Adipose tissue (tissue), 3 donors: ENCODE data around the gene UBR3. TPM values are rescaled to one million over a fixed set of nuclear protein-coding genes. Genes with fewer than 3 reads are reported as not detected.
"Not testable (repeated sequence)": the region's sequence is repeated elsewhere in the genome, so short reads cannot be mapped to it uniquely, and the experiment has no call there.

Source experiments
- H3K27ac ChIP-seq: one replicate; pipeline ENCODE4 v1.5.1; 2013; ENCODE audit warnings: low read depth, low read length
- WGBS, 3 donors: extraction: QIAGEN DNeasy Blood & Tissue Kit; methylation state at CpG; one replicate each; pipeline ENCODE4 v1.1.7; 2013; 5-methylcytosine and 5-hydroxymethylcytosine counted together
- polyA plus RNA-seq, 3 donors: library from polyadenylated mRNA; stranded (reverse); fragments of 200-250 nt; gene quantifications; one replicate each; pipeline ENCODE4 v1.2.3, GENCODE V29; 2013
- donor health status: healthy with polysubstance abuse.
- donor health status: Bipolar disorder and iron deficiency.
- donor health status: healthy.

Gene UBR3
- polyA plus RNA-seq, 3 donors: 7.4 to 14.2 (median 13.4) TPM

DNA sequence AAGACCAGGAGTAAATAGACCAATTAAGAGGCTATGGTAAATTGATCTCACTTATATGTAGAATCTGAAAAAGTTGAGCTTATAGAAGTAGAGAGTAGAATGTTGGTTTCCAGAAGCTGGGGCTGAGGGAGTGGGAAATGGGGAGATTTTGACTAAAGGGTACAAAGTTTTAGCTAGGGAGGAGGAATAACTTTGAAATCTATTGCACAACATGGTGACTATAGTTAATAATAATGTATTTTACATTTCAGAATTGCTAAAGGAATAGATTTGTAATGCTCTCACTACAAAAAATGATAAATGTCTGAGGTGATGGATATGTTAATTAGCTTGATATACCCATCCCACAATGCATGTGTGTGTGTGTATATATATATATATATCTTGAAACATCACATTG is 82.1 kb downstream of the UBR3 start:
- no peak overlapping the region for H3K27ac ChIP-seq

DNA sequence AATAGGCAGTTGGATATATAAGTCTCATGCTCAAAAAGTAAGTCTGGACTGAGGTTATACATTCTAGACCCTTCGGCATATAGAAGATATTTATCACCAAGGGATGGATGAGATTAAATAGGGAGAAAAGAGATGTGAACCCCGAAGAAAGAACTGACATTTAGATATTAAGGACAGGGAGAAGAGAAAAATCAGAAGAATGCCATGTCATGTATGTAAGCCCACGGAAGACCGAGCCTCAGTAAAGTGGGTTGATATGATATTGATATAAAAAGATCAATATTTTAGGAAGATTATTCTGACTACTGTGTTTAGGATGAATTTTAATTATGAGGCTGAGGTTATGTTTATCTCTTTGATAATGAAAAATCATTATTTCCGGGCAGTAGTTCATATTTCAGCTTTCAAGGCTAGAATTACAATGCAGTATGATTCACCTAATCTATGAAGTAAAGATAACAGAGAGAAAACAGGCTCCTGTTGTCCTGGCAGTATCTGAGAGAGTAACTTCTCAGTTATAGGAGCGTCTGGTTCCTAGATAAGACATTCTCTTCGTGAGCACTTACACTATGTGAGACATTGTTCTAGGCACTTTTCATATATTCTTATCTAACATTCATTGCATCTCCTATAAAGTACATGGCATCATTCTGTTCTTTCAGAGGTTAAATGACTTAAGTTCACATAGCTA is 83.0 kb downstream of the UBR3 start:
- WGBS, 3 donors: 51 to 90% (median 73%) methylated on average over 6 to 7 of the region's 7 CpGs
- no peak overlapping the region for H3K27ac ChIP-seq

GRCh38 chr2:169911119-169911518 is 83.9 kb downstream of the UBR3 start:
- H3K27ac ChIP-seq: no peak overlapping the region
- WGBS, 3 donors: 88 to 98% (median 94%) methylated on average over 1 of the region's 1 CpG

GRCh38 chr2:169916623-169917022 is 89.4 kb downstream of the UBR3 start:
- no peak overlapping the region for H3K27ac ChIP-seq

- H3K27ac ChIP-seq: no peak overlapping the region
Measured at GRCh38 chr2:169923977-169924376, 96.7 kb downstream of the UBR3 start.

GRCh38 chr2:169925968-169926367 is 98.7 kb downstream of the UBR3 start:
- 89 to 92% (median 92%) methylated on average over 2 of the region's 2 CpGs for WGBS, 3 donors
- no peak overlapping the region for H3K27ac ChIP-seq

- WGBS, 3 donors: 47 to 54% (median 48%) methylated on average over 1 of the region's 1 CpG
- H3K27ac ChIP-seq: no peak overlapping the region
Measured at GRCh38 chr2:169928463-169928864, 101.2 kb downstream of the UBR3 start.

GRCh38 chr2:169933124-169933711 is 106.0 kb downstream of the UBR3 start:
- WGBS, 3 donors: 54 to 55% (median 55%) methylated on average over 2 of the region's 2 CpGs
- H3K27ac ChIP-seq: no peak overlapping the region

- 97 to 99% (median 97%) methylated on average over 5 of the region's 5 CpGs for WGBS, 3 donors
- not testable (repeated sequence) for H3K27ac ChIP-seq
Measured at GRCh38 chr2:169936652-169937051, 109.4 kb downstream of the UBR3 start.

GRCh38 chr2:169945515-169945914 is 118.3 kb downstream of the UBR3 start:
- 88 to 95% (median 93%) methylated on average over 1 of the region's 1 CpG for WGBS, 3 donors
- H3K27ac ChIP-seq: no peak overlapping the region

- H3K27ac ChIP-seq: no peak overlapping the region
- WGBS, 3 donors: 93 to 96% (median 94%) methylated on average over 2 of the region's 2 CpGs
Measured at GRCh38 chr2:169946092-169946491, 118.8 kb downstream of the UBR3 start.

DNA sequence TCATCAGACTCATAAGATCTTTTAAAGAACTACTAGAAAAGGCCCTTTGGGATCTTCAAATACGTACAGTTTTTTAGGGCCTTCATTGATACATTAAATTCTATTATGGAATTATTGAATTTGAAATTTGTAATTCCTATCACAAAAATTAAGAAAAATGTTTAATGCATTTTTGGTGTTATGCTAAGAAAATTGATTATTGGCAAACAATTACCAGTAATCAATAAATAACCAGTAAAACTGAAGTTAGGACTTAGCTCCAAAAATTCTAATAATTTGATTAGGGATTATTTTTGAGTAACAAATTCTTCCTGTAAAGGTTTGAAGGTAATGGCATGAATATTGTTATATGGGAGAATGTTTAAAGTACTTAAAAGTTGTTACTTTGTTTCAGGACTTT is 119.3 kb downstream of the UBR3 start:
- 98 to 100% (median 98%) methylated on average over 1 of the region's 1 CpG for WGBS, 3 donors
- H3K27ac ChIP-seq: no peak overlapping the region

- H3K27ac ChIP-seq: no peak overlapping the region
Measured at GRCh38 chr2:169955940-169956339, 128.7 kb downstream of the UBR3 start.

GRCh38 chr2:169957219-169957618 is 130.0 kb downstream of the UBR3 start:
- 94 to 98% (median 98%) methylated on average over 5 of the region's 5 CpGs for WGBS, 3 donors
- H3K27ac ChIP-seq: not testable (repeated sequence)

DNA sequence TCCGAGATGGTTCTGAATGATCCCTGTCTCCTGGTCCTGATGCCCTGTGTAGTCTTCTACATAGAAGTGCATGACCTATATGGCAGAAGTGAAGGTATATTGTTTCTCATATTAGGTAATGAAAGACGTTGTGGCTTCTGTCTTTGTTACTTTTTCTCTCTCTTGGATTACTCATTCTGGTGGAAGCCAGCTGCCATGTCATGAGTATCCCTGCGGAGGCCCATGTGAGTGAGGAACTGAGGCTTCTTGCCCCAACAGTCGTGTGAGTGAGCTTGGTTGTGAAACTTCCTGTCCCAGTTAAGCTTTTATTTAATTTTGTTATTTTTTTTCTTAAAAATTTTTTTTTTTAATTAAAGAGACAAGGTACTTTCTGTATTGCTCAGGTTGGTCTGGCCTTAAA is 134.7 kb downstream of the UBR3 start:
- WGBS, 3 donors: 60 to 82% (median 61%) methylated on average over 4 of the region's 4 CpGs
- no peak overlapping the region for H3K27ac ChIP-seq

GRCh38 chr2:169963786-169964185 is 136.5 kb downstream of the UBR3 start:
- no peak overlapping the region for H3K27ac ChIP-seq

- WGBS, 3 donors: 65 to 80% (median 79%) methylated on average over 2 of the region's 2 CpGs
- H3K27ac ChIP-seq: no peak overlapping the region
Measured at GRCh38 chr2:169964740-169965139, 137.5 kb downstream of the UBR3 start.

DNA sequence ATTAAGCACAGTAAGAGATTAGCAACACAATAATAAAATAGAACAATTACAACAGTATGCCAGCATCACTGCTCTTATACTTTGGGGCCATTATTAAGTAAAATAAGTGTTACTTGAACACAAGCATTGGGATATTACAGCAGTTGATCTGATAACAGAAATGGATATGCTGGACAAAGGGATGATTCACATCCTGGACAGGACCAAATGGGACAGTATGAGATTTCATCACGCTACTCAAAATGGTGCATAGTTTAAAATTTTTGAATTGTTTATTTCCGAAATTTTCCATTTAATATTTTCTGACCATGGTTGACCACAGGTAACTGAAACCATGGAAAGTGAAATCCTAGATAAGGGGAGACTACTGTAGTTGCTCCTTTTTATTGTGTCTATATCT is 138.2 kb downstream of the UBR3 start:
- 94 to 96% (median 95%) methylated on average over 2 of the region's 2 CpGs for WGBS, 3 donors

DNA sequence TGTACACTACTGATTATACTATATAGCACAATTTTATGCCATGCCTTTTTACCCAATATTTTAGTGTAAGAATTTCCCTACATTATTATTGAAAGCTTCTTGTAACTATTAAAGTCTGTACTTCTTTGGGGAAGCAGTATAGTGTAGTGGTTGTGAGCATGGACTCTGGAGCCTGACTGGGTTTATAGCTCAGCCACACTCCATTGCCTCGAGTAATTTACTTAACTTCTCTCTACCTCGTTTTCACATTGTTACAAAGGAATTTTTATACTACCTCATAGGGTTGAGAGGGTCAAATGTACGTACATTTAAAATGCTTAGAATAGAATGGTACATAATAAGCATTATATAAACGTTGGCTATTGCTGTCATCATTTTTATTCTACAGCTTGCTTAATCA is 139.2 kb downstream of the UBR3 start:
- 78 to 84% (median 80%) methylated on average over 4 of the region's 4 CpGs for WGBS, 3 donors
- no peak overlapping the region for H3K27ac ChIP-seq

More for the DNA sequence above, 138.2 kb downstream of the UBR3 start:
- no peak overlapping the region for H3K27ac ChIP-seq

DNA sequence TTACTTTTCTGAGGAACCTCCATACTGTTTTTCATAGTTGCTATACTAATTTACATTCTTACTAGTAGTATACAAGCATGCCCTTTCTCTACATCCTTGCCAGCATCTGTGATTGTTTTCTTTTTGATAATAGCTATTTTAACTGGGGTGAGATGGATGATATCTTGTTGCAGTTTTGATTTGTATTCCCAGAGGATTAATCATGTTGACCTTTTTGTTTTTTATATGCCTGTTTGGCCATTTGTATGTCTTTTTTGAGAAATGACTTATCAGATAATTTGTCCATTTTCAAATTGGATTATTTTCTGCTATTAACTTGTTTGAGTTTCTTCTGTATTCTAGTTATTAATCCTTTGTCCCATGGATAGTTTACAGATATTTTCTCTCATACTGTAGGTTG is 141.5 kb downstream of the UBR3 start:
- no peak overlapping the region for H3K27ac ChIP-seq

GRCh38 chr2:169975221-169975620 is 148.0 kb downstream of the UBR3 start:
- H3K27ac ChIP-seq: no peak overlapping the region
- WGBS, 3 donors: 77 to 94% (median 85%) methylated on average over 3 of the region's 3 CpGs
